ENCODE results near the gene RND2.
"Not testable (repeated sequence)": the region's sequence is repeated elsewhere in the genome, so short reads cannot be mapped to it uniquely, and the experiment has no call there.

Gene RND2

GRCh38 chr17:43027091-43028032 lies 2.3 kb downstream of the RND2 start:
- DNase-seq (ENCODE audit: low read depth), result no peak

DNA sequence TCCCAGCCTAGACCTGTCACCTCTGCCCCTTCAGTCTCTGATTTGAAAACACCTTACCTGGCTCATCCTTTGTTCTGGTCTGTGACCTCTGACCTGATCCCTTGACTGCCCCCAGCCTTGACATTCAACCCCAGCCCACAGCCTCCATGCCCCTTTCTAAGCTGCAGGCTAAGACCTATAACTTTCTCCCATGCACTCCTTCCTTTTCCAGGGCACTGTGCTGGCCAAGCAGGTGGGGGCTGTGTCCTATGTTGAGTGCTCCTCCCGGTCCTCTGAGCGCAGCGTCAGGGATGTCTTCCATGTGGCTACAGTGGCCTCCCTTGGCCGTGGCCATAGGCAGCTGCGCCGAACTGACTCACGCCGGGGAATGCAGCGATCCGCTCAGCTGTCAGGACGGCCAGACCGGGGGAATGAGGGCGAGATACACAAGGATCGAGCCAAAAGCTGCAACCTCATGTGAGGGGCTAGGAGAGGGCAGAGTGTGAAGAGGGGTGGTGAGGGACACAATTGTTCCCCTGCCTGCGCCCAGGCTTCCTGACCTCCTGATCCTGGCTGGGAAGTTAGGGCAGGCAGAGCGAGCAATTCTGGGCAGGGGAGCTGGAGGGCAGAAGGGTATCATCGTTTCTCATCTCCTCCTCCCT lies 3.3 kb downstream of the RND2 start:
- no peak for DNase-seq (ENCODE audit: low read depth)

- DNase-seq (ENCODE audit: low read depth), result no peak
Measured at GRCh38 chr17:43030137-43030767, 5.2 kb downstream of the RND2 start.

GRCh38 chr17:43031666-43032065 lies 6.6 kb downstream of the RND2 start:
- no peak for DNase-seq (ENCODE audit: low read depth)

DNA sequence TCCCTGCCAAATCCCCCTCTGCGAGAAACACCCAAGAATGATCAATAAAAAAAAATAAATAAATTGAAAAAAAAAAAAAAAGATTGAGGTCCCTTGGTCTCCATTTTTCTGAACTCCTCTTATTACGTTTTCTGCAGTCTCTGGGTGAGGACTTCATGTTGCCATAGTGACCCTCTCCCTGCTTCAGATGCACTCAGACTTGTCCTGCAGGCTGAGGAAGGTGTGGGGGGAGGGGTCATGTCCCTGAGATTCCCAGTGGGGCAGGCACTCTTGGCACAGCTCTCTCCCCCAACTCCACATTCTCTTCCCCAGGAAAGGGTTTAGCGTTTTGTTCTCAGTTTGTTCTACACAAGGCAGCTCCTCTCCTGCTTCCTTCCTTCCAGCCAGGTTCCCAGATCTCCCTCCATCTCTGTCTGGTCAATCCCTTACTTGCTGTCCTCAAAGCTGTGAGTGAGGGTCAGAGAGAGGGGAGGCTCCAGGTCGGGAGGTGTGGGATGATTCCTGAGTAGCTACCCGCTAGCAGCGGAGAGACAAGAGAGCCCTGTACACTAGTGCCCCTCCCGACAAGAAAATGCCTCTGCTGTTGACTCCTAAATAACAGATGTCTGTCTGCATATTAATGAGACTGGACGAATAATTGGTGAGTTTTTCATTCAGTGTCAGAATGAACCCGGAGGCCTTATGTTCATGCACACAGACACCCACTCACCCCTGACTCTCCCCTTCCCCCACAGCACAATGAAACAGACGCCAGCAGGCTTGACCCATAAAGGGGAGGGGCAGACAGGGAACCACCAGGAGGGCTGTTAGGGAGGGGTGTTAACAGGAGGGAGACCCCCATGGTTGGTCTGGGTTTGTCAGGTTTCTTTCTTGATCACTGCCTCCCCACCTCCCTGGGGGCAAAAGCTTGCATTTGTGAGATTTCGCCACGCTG lies 9.2 kb downstream of the RND2 start:
- no peak for DNase-seq (ENCODE audit: low read depth)

- no peak for DNase-seq (ENCODE audit: low read depth)
Measured at GRCh38 chr17:43034894-43035293, 9.9 kb downstream of the RND2 start.

DNA sequence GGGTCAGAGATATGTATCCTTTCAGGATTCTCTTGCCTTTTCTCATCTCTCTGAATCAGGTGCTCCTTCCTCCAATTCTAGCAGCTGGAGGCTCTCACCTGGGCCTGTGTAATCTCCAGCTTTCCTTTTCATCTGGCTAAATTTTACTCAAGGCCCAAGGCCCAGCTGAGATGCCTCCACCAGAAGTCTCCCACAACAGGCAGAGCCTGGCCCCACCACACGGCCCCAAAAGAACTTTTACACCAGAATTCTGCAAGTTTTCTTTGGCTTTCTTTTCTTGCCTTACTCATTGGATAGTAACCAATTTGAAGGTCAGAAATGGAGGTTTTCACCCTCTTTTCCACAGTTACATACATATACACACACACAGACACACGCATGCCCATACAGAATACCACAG lies 14.6 kb downstream of the RND2 start:
- DNase-seq (ENCODE audit: low read depth), result no peak

DNA sequence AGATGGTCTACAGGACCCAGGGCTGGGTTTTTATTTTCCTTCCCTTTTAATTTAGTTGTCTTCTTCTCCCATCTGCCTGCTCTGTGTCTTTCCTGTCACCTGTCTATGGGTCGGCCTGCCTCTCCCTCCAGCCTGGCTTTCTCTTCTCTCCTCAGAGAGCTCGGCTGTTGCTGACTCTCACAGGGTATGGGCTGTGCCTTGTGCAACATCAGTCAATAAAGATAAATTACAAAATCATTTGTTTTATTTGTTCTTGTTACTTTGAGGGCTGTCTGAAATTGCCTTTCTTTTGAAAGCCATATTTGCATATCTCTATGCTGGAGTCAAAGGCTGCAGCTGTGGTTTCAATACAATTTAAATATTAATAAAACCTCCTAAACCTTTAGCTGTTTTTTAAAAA lies 15.6 kb downstream of the RND2 start:
- no peak for DNase-seq (ENCODE audit: low read depth)

DNA sequence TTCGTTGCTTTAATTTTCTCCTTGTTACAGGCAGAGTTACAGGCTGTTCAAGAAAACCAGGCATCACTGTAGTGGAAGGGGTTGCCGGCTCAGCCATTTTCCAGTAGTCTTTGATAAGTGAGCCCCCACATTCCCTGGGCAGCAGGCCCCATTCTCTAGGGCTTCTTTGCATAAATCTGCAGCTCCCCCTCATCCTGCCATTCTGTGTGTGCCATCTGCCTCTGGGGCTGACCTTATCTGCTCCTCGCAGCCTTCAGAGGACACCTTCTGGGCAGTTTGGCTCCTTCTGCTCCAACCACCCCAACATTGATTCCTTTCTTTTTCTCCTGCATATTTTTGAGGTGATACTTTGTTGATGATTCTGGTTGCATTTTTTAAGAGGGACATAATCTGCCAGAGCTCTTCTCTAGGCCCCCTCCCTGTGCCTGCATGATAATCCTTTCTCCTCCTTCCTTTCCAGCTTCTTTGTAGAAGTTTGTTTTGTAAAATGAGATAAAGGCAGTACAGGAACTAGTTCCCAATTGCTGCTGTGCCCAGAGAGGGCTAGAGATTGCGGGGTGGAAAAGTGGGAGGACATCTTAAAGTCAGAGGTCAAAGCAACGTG lies 17.1 kb downstream of the RND2 start:
- DNase-seq (ENCODE audit: low read depth), result no peak

- DNase-seq (ENCODE audit: low read depth), result no peak
Measured at GRCh38 chr17:43043307-43043706, 18.3 kb downstream of the RND2 start.

DNA sequence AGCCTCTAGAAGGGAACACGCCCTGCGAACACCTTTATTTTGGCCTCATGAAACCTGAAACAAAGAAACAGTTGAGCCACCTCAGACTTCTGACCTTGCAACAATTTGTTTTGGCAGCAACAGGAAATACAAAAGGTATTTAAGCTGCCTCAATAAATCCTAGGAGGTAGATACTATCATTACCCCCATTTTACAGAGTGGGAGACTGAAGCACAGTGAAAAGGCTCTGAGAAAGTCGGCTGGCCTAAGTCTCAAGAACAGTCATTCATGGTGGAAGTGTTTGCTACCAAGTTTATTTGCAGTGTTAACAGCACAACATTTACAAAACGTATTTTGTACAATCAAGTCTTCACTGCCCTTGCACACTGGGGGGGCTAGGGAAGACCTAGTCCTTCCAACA lies 19.0 kb downstream of the RND2 start:
- no peak for DNase-seq (ENCODE audit: low read depth)

DNA sequence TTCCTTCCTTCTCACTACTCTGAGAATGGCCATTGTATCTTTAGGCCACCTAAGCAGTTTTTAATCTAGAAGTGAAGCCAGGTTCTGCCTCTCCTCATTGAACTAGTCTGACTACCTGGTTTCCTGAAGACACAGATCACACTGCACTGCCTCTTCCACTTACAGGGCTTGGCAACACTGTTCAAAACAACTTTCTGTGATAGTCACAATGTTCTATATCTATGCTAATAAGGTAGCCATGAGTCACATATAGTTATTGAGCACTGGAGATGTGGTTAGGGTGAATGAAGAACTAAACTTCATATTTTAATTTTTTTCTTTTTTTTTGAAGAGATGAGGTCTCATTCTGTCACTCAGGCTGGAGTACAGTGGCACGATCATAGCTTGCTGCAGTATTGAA lies 26.9 kb downstream of the RND2 start:
- DNase-seq (ENCODE audit: low read depth), result no peak

- DNase-seq (ENCODE audit: low read depth), result not testable (repeated sequence)
Measured at GRCh38 chr17:43053008-43053407, 28.0 kb downstream of the RND2 start.

- no peak for DNase-seq (ENCODE audit: low read depth)
Measured at GRCh38 chr17:43056051-43056450, 31.0 kb downstream of the RND2 start.

- DNase-seq (ENCODE audit: low read depth), result no peak
Measured at GRCh38 chr17:43062984-43063638, 38.1 kb downstream of the RND2 start.

- no peak for DNase-seq (ENCODE audit: low read depth)
Measured at GRCh38 chr17:43068570-43069367, 43.7 kb downstream of the RND2 start.

- DNase-seq (ENCODE audit: low read depth), result no peak
Measured at GRCh38 chr17:43069368-43069898, 44.4 kb downstream of the RND2 start.

DNA sequence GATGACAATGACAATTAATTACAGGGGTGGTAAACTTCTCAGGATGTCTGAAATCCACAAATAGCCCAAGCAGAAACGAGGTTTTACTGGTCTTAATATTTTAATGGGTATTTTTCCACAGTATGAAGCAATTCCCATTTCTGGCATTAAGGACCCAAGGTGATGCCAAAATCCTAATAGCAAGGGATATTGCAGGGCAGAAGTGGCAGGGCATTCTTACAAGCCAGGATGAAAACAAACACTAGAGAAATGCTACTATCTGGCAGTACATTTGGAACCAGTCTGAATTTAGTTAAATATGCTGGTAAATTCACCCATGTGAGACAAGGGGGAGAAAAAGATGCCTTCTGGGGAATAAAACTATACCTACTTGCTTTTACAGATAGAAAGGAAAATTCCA lies 45.2 kb downstream of the RND2 start:
- DNase-seq (ENCODE audit: low read depth), result no peak

- no peak for DNase-seq (ENCODE audit: low read depth)
Measured at GRCh38 chr17:43070872-43071271, 45.8 kb downstream of the RND2 start.

DNA sequence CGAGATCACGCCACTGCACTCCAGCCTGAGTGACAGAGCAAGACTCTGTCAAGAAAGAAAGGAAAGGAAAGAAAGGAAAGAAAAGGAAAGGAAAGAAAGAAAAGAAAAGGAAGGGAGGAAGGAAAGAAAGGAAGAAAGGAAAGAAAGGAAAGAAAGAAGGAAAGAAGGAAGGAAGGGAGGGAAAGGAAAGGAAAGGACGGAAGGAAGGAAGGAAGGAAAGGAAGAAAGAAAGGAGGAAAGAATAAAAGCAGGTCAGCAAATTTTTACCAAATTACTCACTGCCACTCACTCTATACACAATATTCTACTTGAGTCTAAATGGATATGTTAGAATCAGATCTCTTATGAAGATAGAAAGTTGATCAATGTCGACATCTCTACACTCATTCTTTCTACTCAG lies 49.8 kb downstream of the RND2 start:
- no peak for DNase-seq (ENCODE audit: low read depth)
